Ovary (tissue), 3 donors: ENCODE measurements around the gene PAQR5.

ENCODE experiments used
- CTCF ChIP-seq, 3 donors: fragments of 450-650 bp in 2 of 3; fragments of 200-600 bp in 1 of 3; IDR thresholded peaks; one replicate each; pipeline versions ENCODE4 v1.5.1 to v1.8.0; 2016 to 2022; ENCODE audit warnings: antibody characterized with exemption in 3 of 3, mild to moderate bottlenecking in 1 of 3
- POLR2A ChIP-seq: fragments of 450-650 bp; IDR thresholded peaks from one replicate; pipeline ENCODE4 v1.6.1; 2017; ENCODE audit warnings: antibody characterized with exemption, mild to moderate bottlenecking, moderate library complexity
- donor health status: DM: no; HTN: no; CAD: no.

- TF ChIP-seq CTCF (IDR thresholded peaks at IDR 0.05), result no peak
- TF ChIP-seq POLR2A, result no peak
Observed at GRCh38 chr15:69303337-69304181, 4.8 kb downstream of the PAQR5 start.
